Stomach (tissue), 9 donors: ENCODE data around the gene RFX2. TPM values are rescaled to one million over a fixed set of nuclear protein-coding genes. Genes with fewer than 3 reads are reported as not detected.
A peak's percentile ranks its signal among the peaks of the same experiment; 100 is the strongest.
"Not testable (repeated sequence)": the region's sequence is repeated elsewhere in the genome, so short reads cannot be mapped to it uniquely, and the experiment has no call there.

Source experiments
- DNase-seq, 2 donors: peaks; one replicate each; pipeline versions ENCODE4 v3.0.0 to v3.0.0-alpha.2; 2013 to 2019
- H3K27ac ChIP-seq, 5 donors: fragments of 200-600 bp in 4 of 5; sonication (generic) in 4 of 5; one replicate each; pipeline ENCODE4 v1.5.1; 2013 to 2019; ENCODE audit warnings: mild to moderate bottlenecking in 1 of 5, moderate library complexity in 1 of 5
- H3K27me3 ChIP-seq, 3 donors: fragments of 200-600 bp; sonication (generic); one replicate each; pipeline ENCODE4 v1.5.1; 2017 to 2019; ENCODE audit warnings: mixed run types in 1 of 3
- H3K36me3 ChIP-seq, 4 donors: fragments of 200-600 bp; sonication (generic); 1 replicate in 3 of 4; 2 replicates in 1 of 4; pipeline ENCODE4 v1.5.1; 2016 to 2019
- H3K4me1 ChIP-seq, 4 donors: fragments of 200-600 bp; sonication (generic); one replicate each; pipeline ENCODE4 v1.5.1; 2016 to 2019
- H3K4me3 ChIP-seq, 4 donors: fragments of 200-600 bp; sonication (generic) in 3 of 4; one replicate each; pipeline ENCODE4 v1.5.1; 2016 to 2019; ENCODE audit warnings: mild to moderate bottlenecking in 1 of 4
- H3K9me3 ChIP-seq, 4 donors: fragments of 200-600 bp; sonication (generic); one replicate each; pipeline ENCODE4 v1.5.1; 2016 to 2019
- EP300 ChIP-seq: sonication (generic); formaldehyde crosslinking; IDR thresholded peaks from one replicate; pipeline ENCODE4 v1.6.1; 2017; ENCODE audit warnings: antibody characterized with exemption
- POLR2A ChIP-seq, 4 donors: fragments of 450-650 bp; IDR thresholded peaks; one replicate each; pipeline ENCODE4 v1.6.1; 2016; ENCODE audit warnings: antibody characterized with exemption in 4 of 4, control low read depth in 2 of 4, mild to moderate bottlenecking in 1 of 4, moderate library complexity in 1 of 4
- POLR2AphosphoS5 ChIP-seq, 3 donors: sonication (generic); formaldehyde crosslinking; IDR thresholded peaks; one replicate each; pipeline ENCODE4 v1.6.1; 2016; ENCODE audit warnings: antibody characterized with exemption in 3 of 3
- WGBS, 5 donors: extraction: QIAGEN DNeasy Blood & Tissue Kit in 3 of 5; methylation state at CpG; one replicate each; pipeline versions ENCODE4 v1.1.5 to v1.1.7; 2013 to 2018; 5-methylcytosine and 5-hydroxymethylcytosine counted together
- intact Hi-C: fragments of 100-400 bp; cut with DNase I; formaldehyde crosslinking; loops from one replicate; pipeline ENCODE4 v1.15.1; 2023; ENCODE audit warnings: low total_unique reads
- polyA plus RNA-seq, 3 donors: library from polyadenylated mRNA; stranded (reverse); fragments of 200-250 nt; gene quantifications; one replicate each; pipeline ENCODE4 v1.2.3, GENCODE V29; 2013
- total RNA-seq, 5 donors: library from RNA; depleted of rRNA; stranded (reverse); fragments of >200 nt; gene quantifications; one replicate each; pipeline versions ENCODE4 v1.1.0 to v1.2.3, GENCODE V29; 2014 to 2016
- TF ChIP-seq, protein P1 (sequence below), 7 experiments: fragments of 450-650 bp in 4 of 7; fragments of 200-600 bp in 3 of 7; sonication (generic) in 3 of 7; IDR thresholded peaks; one replicate each; pipeline ENCODE4 v1.5.1; 2016 to 2019; ENCODE audit warnings: antibody characterized with exemption in 7 of 7, control low read depth in 2 of 7, mild to moderate bottlenecking in 1 of 7
- donor health status: healthy with polysubstance abuse.
- donor health status: Bipolar disorder and iron deficiency.
- donor health status: healthy.

Gene RFX2
- total and polyA plus RNA-seq, 8 donors = 1.2 to 123 (median 8.0) TPM

DNA sequence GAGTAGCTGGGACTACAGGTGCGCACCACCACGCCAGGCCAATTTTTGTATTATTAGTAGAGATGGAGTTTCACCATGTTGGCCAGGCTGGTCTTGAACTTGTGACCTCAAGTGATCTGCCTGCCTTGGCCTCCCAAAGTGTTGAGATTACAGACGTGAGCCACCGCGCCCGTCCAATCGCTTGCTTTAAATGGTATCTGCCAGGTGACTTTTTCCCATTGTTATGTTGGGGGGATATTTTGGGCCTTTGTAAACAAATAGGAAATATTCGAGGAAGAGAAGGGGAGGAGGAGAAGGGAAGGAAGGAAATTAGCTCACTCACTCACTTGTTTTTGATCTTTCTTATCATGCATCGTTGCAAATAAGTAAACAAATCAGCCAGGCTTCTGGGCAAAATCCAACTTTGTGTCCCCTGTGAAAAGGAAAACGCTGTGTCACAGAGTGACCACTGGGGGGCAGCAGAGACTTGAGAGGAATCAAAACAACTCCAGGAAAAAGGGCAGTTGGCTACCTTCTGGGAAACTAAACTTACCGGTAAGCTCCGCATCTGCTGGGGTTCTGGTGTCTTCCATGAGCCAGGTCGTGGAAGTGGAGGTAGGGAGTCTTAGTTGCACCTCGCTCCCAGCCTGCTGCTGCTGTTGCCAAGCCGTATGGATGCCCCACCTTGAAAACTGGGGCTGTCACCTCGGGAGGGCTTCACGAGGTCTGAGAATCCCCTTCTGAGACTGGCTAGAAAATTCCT lies 123.1 kb downstream of the RFX2 start:
- H3K9me3 ChIP-seq = no peaks in the 10 kb centered on the region
- intact Hi-C loops = loop anchor here (5.0 kb wide), 1 partner anchor 35 kb away; no protein-coding TSS in a partner anchor
- H3K4me1 ChIP-seq = peaks cover 7 to 59% (median 38%) of the 10 kb centered on the region in 4 donors
- peak; percentile 89 to 94 for DNase-seq
- no peaks in the 10 kb centered on the region for H3K27me3 ChIP-seq
- WGBS, 5 donors = 18 to 21% (median 18%) methylated on average over 16 to 17 of the region's 17 CpGs
- peak overlapping the region; percentile 35 to 43 (median 39) for H3K4me3 ChIP-seq
- peak overlapping the region in 1 of 5 donors; percentile 56 for H3K27ac ChIP-seq
- H3K36me3 ChIP-seq = no peaks in the 10 kb centered on the region
- TF ChIP-seq, protein P1, sequence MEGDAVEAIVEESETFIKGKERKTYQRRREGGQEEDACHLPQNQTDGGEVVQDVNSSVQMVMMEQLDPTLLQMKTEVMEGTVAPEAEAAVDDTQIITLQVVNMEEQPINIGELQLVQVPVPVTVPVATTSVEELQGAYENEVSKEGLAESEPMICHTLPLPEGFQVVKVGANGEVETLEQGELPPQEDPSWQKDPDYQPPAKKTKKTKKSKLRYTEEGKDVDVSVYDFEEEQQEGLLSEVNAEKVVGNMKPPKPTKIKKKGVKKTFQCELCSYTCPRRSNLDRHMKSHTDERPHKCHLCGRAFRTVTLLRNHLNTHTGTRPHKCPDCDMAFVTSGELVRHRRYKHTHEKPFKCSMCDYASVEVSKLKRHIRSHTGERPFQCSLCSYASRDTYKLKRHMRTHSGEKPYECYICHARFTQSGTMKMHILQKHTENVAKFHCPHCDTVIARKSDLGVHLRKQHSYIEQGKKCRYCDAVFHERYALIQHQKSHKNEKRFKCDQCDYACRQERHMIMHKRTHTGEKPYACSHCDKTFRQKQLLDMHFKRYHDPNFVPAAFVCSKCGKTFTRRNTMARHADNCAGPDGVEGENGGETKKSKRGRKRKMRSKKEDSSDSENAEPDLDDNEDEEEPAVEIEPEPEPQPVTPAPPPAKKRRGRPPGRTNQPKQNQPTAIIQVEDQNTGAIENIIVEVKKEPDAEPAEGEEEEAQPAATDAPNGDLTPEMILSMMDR (IDR thresholded peaks at IDR 0.05) = peak in 6 of 7 experiments; percentile 65 to 98 (median 94)
- no peak for TF ChIP-seq EP300
- TF ChIP-seq POLR2AphosphoS5 (IDR thresholded peaks at IDR 0.05) = peak in 1 of 3 donors; percentile 62
- TF ChIP-seq POLR2A (IDR thresholded peaks at IDR 0.05) = no peak

DNA sequence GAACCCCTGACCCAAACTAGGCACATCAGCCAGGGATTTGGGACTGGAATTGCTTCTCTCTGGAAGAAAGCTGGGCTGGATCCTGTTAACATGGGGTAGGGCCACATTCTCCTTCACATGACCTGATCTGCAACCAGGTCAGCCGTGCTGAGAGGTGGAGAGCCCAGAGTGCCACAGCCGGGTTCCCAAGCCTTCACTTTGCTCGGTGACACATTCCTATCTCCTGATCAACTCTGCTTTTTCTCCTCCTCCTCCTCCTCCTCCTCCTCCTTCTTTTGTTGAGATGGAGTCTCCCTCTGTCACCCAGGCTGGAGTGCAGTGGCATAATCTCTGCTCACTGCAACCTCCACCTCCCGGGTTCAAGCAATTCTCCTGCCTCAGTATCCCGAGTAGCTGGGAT lies 124.5 kb downstream of the RFX2 start:
- not testable (repeated sequence) for H3K9me3 ChIP-seq, H3K36me3 ChIP-seq, H3K4me3 ChIP-seq, H3K27me3 ChIP-seq, DNase-seq
- WGBS, 5 donors = 78 to 90% (median 84%) methylated on average over 5 of the region's 5 CpGs
- Histone ChIP-seq H3K4me1 (peaks cover 7 to 59% (median 38%) of the 10 kb centered on the region in 4 donors), H3K27ac (peak overlapping the region in 4 of 5 donors; percentile 51 to 70 (median 60))
- intact Hi-C loops = loop anchor here (5.0 kb wide), 1 partner anchor 36 kb away; no protein-coding TSS in a partner anchor

DNA sequence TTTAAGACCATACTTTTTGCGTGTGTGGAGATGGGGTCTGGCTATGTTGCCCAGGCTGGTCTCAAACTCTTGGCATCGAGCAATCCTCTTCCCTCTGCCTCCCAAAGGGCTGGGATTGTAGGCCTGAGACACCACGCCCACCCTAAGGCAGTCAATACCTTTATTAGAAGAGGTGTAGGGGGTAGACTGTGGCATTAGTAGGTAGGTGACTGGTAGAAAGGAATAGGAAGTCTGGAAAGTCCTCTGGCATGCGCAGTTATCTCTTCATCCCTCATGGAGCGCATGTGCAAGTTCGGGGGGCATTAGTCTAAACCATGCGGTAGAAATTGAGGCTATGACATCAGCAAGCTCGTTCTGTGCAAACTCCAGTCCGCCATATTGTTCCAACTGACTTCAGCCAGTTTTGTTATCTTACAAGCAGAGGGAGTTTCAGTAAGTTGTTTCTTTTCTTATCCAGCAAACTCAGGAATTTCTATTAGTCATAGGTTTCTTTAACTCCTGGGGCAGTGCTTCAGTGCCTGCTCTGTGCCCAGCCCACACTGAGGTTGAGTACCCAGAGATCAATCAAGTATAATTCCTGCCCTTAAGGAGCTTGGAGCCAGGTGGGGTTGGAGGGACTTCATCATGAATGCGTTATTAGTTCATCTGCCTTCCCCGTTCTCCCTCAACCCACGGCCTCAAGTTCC lies 125.1 kb downstream of the RFX2 start:
- DNase-seq = peak in 1 of 2 donors; percentile 84
- H3K36me3 ChIP-seq = no peaks in the 10 kb centered on the region
- no peaks in the 10 kb centered on the region for H3K27me3 ChIP-seq
- H3K9me3 ChIP-seq = no peaks in the 10 kb centered on the region
- H3K4me3 ChIP-seq = no peak overlapping the region
- intact Hi-C loops = loop anchor here (5.0 kb wide), 1 partner anchor 37 kb away; no protein-coding TSS in a partner anchor
- peaks cover 7 to 57% (median 38%) of the 10 kb centered on the region in 4 donors for H3K4me1 ChIP-seq
- TF ChIP-seq POLR2AphosphoS5 (IDR thresholded peaks at IDR 0.05) = peak in 2 of 3 donors; percentile 12 to 33
- no peak for TF ChIP-seq EP300
- WGBS, 5 donors = 63 to 71% (median 68%) methylated on average over 12 of the region's 12 CpGs
- H3K27ac ChIP-seq = peak overlapping the region; percentile 25 to 70 (median 56)

DNA sequence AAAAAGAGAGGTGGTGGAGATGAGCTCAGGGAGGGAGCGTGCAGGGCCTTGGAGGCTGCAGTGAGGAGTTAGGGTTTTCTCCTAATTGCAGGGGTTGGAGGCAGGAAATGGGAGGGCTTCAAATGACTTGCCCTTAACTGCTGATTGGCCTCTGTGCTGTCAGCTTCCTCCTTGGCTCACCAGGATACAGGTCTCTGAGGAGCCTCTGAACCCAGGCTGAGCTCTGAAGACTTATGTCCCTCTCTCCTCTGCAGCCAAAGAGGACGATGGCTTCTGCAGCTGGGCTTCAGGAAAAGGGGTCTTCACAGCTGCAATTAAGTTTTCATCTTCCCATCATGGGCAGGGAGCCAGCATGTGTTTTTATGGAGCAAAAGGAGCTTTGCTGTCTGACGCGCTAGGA lies 125.7 kb downstream of the RFX2 start:
- Histone ChIP-seq H3K4me1 (peaks cover 10 to 60% (median 40%) of the 10 kb centered on the region in 4 donors), H3K9me3 (no peaks in the 10 kb centered on the region), H3K4me3 (no peak overlapping the region), H3K27ac (peak overlapping the region in 1 of 5 donors; percentile 70), H3K36me3 (no peaks in the 10 kb centered on the region), H3K27me3 (no peaks in the 10 kb centered on the region)
- no peak for DNase-seq
- intact Hi-C loops = no loop called here
- 79 to 90% (median 80%) methylated on average over 4 of the region's 4 CpGs for WGBS, 5 donors
- TF ChIP-seq POLR2A (IDR thresholded peaks at IDR 0.05) (no peak), EP300 (no peak), POLR2AphosphoS5 (IDR thresholded peaks at IDR 0.05) (no peak)
- TF ChIP-seq, protein P1 (IDR thresholded peaks at IDR 0.05) = no peak

DNA sequence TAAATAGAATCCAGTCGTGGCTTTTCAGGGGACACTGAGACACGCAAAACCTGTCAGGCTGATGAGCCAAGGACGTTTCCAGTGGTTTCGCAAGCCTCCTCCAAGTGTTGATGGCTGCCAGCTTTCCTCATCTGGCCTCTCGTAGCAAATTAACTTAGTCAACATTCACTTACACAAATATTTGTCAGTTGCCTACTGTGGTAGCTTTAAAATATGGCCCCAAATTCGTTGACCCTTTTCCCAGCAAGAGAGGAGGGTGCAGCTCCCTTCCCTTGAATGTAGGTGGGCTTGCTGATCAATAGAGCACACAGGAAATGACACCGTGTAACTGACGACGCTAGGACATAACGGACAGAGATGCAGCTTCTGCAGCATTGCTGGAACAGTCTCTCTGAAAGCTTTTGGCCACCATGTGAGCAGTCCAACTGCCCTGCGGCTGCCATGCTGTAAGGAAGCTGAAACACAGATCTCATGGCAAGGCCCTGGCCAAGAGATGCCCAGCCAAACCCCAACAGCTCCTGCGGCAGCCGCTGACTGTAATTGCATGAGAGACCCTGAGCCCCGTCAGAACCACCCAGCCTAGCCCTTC lies 126.8 kb downstream of the RFX2 start:
- H3K9me3 ChIP-seq = no peaks in the 10 kb centered on the region
- 48 to 69% (median 59%) methylated on average over 12 to 14 of the region's 14 CpGs for WGBS, 5 donors
- H3K36me3 ChIP-seq = no peaks in the 10 kb centered on the region
- intact Hi-C loops = no loop called here
- no peak for DNase-seq
- no peaks in the 10 kb centered on the region for H3K27me3 ChIP-seq
- H3K27ac ChIP-seq = peak overlapping the region in 4 of 5 donors; percentile 11 to 77 (median 28)
- TF ChIP-seq, protein P1 (IDR thresholded peaks at IDR 0.05) = no peak
- H3K4me1 ChIP-seq = peaks cover 22 to 71% (median 50%) of the 10 kb centered on the region in 4 donors
- no peak overlapping the region for H3K4me3 ChIP-seq
